Activated B cell treated with CpG ODN at 0.5 μM for 24 hours (primary cell): ENCODE measurements around the gene COQ5. TPM values are rescaled to one million over a fixed set of nuclear protein-coding genes. Genes with fewer than 3 reads are reported as not detected.
A peak's percentile ranks its signal among the peaks of the same experiment; 100 is the strongest.

Experiments used
- ATAC-seq: fragments of 200-7000 bp; cut with Tn5 transposase; one replicate; pipeline ENCODE4 v1.10.0; 2021; ENCODE audit warnings: low read depth, mild to moderate bottlenecking, moderate library complexity
- CTCF ChIA-PET: fragments of 350-600 bp; sonication (Branson Sonifier 250); formaldehyde crosslinking; loops from one replicate; lab custom pipeline; 2021; ENCODE audit warnings: antibody characterized with exemption; lab: Charles Lee
- POLR2A ChIA-PET: fragments of 350-600 bp; sonication (Branson Sonifier 250); formaldehyde crosslinking; loops from one replicate; lab custom pipeline; 2021; ENCODE audit warnings: antibody characterized with exemption; lab: Charles Lee
- DNase-seq: peaks from one replicate; pipeline ENCODE4 v3.0.0; 2022
- H3K27ac Mint-ChIP-seq: one replicate; pipeline ENCODE4 v1.8.0; 2020; ENCODE audit warnings: mixed read lengths
- H3K27me3 Mint-ChIP-seq: one replicate; pipeline ENCODE4 v1.8.0; 2021; ENCODE audit warnings: mixed read lengths
- H3K36me3 Mint-ChIP-seq: one replicate; pipeline ENCODE4 v1.8.0; 2021; ENCODE audit warnings: low read depth, mixed read lengths
- H3K4me1 Mint-ChIP-seq: one replicate; pipeline ENCODE4 v1.8.0; 2021; ENCODE audit warnings: mixed read lengths
- H3K4me3 Mint-ChIP-seq: one replicate; pipeline ENCODE4 v1.8.0; 2020; ENCODE audit warnings: mild to moderate bottlenecking, mixed read lengths
- H3K9me3 Mint-ChIP-seq: one replicate; pipeline ENCODE4 v1.8.0; 2020; ENCODE audit warnings: mixed read lengths
- CTCF ChIP-seq: fragments of 200-600 bp; IDR thresholded peaks from one replicate; pipeline ENCODE4 v1.8.0; 2022; ENCODE audit warnings: antibody characterized with exemption, mild to moderate bottlenecking
- intact Hi-C: fragments of 100-400 bp; cut with micrococcal nuclease; formaldehyde crosslinking; loops from one replicate; pipeline ENCODE4 v1.15.1; 2024
- total RNA-seq: library from RNA; stranded (reverse); gene quantifications from 2 replicates; pipeline ENCODE4 v1.2.3, GENCODE V29; 2022

Gene COQ5
- total RNA-seq, 1 donor from 2014 or later: 29.5 TPM

GRCh38 chr12:120497524-120498150, 31.3 kb downstream of the COQ5 start:
- Mint-ChIP-seq H3K4me3 (peak overlapping the region; percentile 96), H3K4me1 (peaks cover 29% of the 10 kb centered on the region), H3K36me3 (peaks cover 46% of the 10 kb centered on the region), H3K27me3 (no peaks in the 10 kb centered on the region), H3K27ac (peak overlapping the region; percentile 91), H3K9me3 (no peaks in the 10 kb centered on the region)
- intact Hi-C loops: loop anchor here (2.0 kb wide), 1 partner anchor 51 kb away; the partner anchor contains the start of genes GATC and TRIAP1
- DNase-seq (no peak), ATAC-seq (no peak)
- no peak for TF ChIP-seq CTCF
- ChIA-PET CTCF (interaction anchor here (1.0 to 3.2 kb wide), 5 partner anchors 28 to 141 kb away, joined by 3 to 16 read pairs (median 4); partner anchors contain the start of genes COX6A1 and SRSF9), POLR2A (interaction anchor here (1.0 to 3.3 kb wide), 4 partner anchors 12 to 205 kb away, joined by 5 to 54 read pairs (median 12); partner anchors contain the start of genes COQ5, RNU4-1, RNU4-2 and SRSF9)

GRCh38 chr12:120496413-120497340, 32.3 kb downstream of the COQ5 start:
- no peak for TF ChIP-seq CTCF
- CTCF ChIA-PET: interaction anchor here (1.0 to 3.2 kb wide), 5 partner anchors 27 to 140 kb away, joined by 3 to 16 read pairs (median 4); partner anchors contain the start of genes COX6A1 and SRSF9
- Mint-ChIP-seq H3K27me3 (no peaks in the 10 kb centered on the region), H3K4me3 (peak overlapping the region; percentile 96), H3K9me3 (no peaks in the 10 kb centered on the region), H3K36me3 (peaks cover 44% of the 10 kb centered on the region), H3K4me1 (peaks cover 29% of the 10 kb centered on the region), H3K27ac (peak overlapping the region; percentile 91)
- no peak for DNase-seq
- intact Hi-C loops: loop anchor here (1.0 to 2.0 kb wide), 8 partner anchors 33 to 408 kb away; partner anchors contain the start of genes COQ5, GATC, POP5 and RNF10
- POLR2A ChIA-PET: interaction anchor here (0.5 to 3.3 kb wide), 21 partner anchors 11 to 1392 kb away, joined by 3 to 54 read pairs (median 5); partner anchors contain the start of genes COQ5, COX6A1, MLEC and PSMD9
- peak; percentile 9 for ATAC-seq

GRCh38 chr12:120495731-120496412, 33.1 kb downstream of the COQ5 start, which contains the start of gene DYNLL1:
TSS of gene DYNLL1 (plus strand) at chr12:120496113. CDS start at chr12:120496422, 309 bp downstream.
- peak; percentile 96 for ATAC-seq
- CTCF ChIA-PET: interaction anchor here (0.6 to 3.2 kb wide), 4 partner anchors 26 to 139 kb away, joined by 3 to 16 read pairs (median 6); partner anchors contain the start of genes COX6A1 and SRSF9
- Mint-ChIP-seq H3K4me3 (peak within 1 kb of the TSS; percentile 96), H3K4me1 (peaks cover 29% of the 10 kb centered on the region), H3K27me3 (no peaks in the 10 kb centered on the region), H3K27ac (peak within 1 kb of the TSS; percentile 91), H3K9me3 (no peaks in the 10 kb centered on the region), H3K36me3 (peaks cover 50% of the 10 kb centered on the region)
- TF ChIP-seq CTCF: no peak
- DNase-seq: peak; percentile 99
- intact Hi-C loops: loop anchor here (1.0 to 2.0 kb wide), 9 partner anchors 27 to 408 kb away; partner anchors contain the start of genes COQ5, GATC, POP5 and RNF10
- POLR2A ChIA-PET: interaction anchor here (0.6 to 3.3 kb wide), 15 partner anchors 10 to 1186 kb away, joined by 3 to 54 read pairs (median 5); partner anchors contain the start of genes COQ5, COX6A1, MLEC and RNU4-1

- peak overlapping the region; percentile 91 for H3K27ac Mint-ChIP-seq
- peaks cover 43% of the 10 kb centered on the region for H3K36me3 Mint-ChIP-seq
These were observed 33.7 kb downstream of the COQ5 start for GRCh38 chr12:120495186-120495730.

More at GRCh38 chr12:120495186-120495730, 33.7 kb downstream of the COQ5 start:
- ChIA-PET CTCF (interaction anchor here (0.6 to 3.2 kb wide), 3 partner anchors 26 to 57 kb away, joined by 3 to 16 read pairs (median 7); partner anchors contain the start of genes COX6A1 and SRSF9), POLR2A (interaction anchor here (0.5 to 3.3 kb wide), 12 partner anchors 17 to 1187 kb away, joined by 3 to 54 read pairs (median 5); partner anchors contain the start of genes COQ5, RNU4-1, RNU4-2 and RPLP0)
- no peak for ATAC-seq
- Mint-ChIP-seq H3K9me3 (no peaks in the 10 kb centered on the region), H3K4me3 (peak overlapping the region; percentile 96), H3K27me3 (no peaks in the 10 kb centered on the region), H3K4me1 (peaks cover 29% of the 10 kb centered on the region)
- intact Hi-C loops: loop anchor here (1.0 kb wide), 1 partner anchor 26 kb away; the partner anchor contains the start of gene SRSF9
- no peak for TF ChIP-seq CTCF
- no peak for DNase-seq
